GM21423 (cell line): ENCODE measurements around the gene DNAJB4.
"Not testable (repeated sequence)": the region's sequence is repeated elsewhere in the genome, so short reads cannot be mapped to it uniquely, and the experiment has no call there.

Source experiments
- ATAC-seq: cut with Tn5 transposase; IDR thresholded peaks from one replicate; pipeline ENCODE4 v1.9.1; 2021; ENCODE audit warnings: mild to moderate bottlenecking, moderate library complexity; ENCODE audit not compliant: unreplicated experiment

DNAJB4 gene

GRCh38 chr1:77990629-77991204 is 14.0 kb upstream of the DNAJB4 start:
- no peak for ATAC-seq

- ATAC-seq, result no peak
Measured at GRCh38 chr1:77991638-77992037, 13.1 kb upstream of the DNAJB4 start.

- no peak for ATAC-seq
Measured at GRCh38 chr1:77994117-77994705, 10.5 kb upstream of the DNAJB4 start.

- ATAC-seq, result no peak
Measured at GRCh38 chr1:77996734-77997133, 8.0 kb upstream of the DNAJB4 start.

- not testable (repeated sequence) for ATAC-seq
Measured at GRCh38 chr1:78000536-78000935, 4.2 kb upstream of the DNAJB4 start.

- no peak for ATAC-seq
Measured at GRCh38 chr1:78003070-78003746, 1.5 kb upstream of the DNAJB4 start.

GRCh38 chr1:78003882-78004718 is 639 bp upstream of the DNAJB4 start:
- ATAC-seq, result peak; percentile 44

GRCh38 chr1:78005448-78005722 is 646 bp downstream of the DNAJB4 start:
- ATAC-seq, result no peak

- ATAC-seq, result no peak
Measured at GRCh38 chr1:78005755-78006154, 1.0 kb downstream of the DNAJB4 start.

- ATAC-seq, result no peak
Measured at GRCh38 chr1:78006521-78006920, 1.8 kb downstream of the DNAJB4 start.

GRCh38 chr1:78007677-78008341 is 3.1 kb downstream of the DNAJB4 start:
- ATAC-seq, result no peak

GRCh38 chr1:78009276-78009675 is 4.5 kb downstream of the DNAJB4 start:
- ATAC-seq, result no peak

- ATAC-seq, result no peak
Measured at GRCh38 chr1:78009836-78010235, 5.1 kb downstream of the DNAJB4 start.

- ATAC-seq, result no peak
Measured at GRCh38 chr1:78011050-78011449, 6.3 kb downstream of the DNAJB4 start.

- no peak for ATAC-seq
Measured at GRCh38 chr1:78015148-78015547, 10.4 kb downstream of the DNAJB4 start.

GRCh38 chr1:78019024-78019423 is 14.3 kb downstream of the DNAJB4 start:
- no peak for ATAC-seq

- not testable (repeated sequence) for ATAC-seq
Measured at GRCh38 chr1:78021134-78021533, 16.4 kb downstream of the DNAJB4 start.

- ATAC-seq, result no peak
Measured at GRCh38 chr1:78029793-78030192, 25.1 kb downstream of the DNAJB4 start.

- no peak for ATAC-seq
Measured at GRCh38 chr1:78032996-78033796, 28.5 kb downstream of the DNAJB4 start.

GRCh38 chr1:78033797-78034172 is 29.0 kb downstream of the DNAJB4 start:
- ATAC-seq, result no peak

- no peak for ATAC-seq
Measured at GRCh38 chr1:78035121-78035520, 30.4 kb downstream of the DNAJB4 start.
